ENCODE results near the gene LRRN4CL.
"Not testable (repeated sequence)": the region's sequence is repeated elsewhere in the genome, so short reads cannot be mapped to it uniquely, and the experiment has no call there.

The LRRN4CL gene

GRCh38 chr11:62675415-62675814, 13.9 kb downstream of the LRRN4CL start:
- not testable (repeated sequence) for DNase-seq

DNA sequence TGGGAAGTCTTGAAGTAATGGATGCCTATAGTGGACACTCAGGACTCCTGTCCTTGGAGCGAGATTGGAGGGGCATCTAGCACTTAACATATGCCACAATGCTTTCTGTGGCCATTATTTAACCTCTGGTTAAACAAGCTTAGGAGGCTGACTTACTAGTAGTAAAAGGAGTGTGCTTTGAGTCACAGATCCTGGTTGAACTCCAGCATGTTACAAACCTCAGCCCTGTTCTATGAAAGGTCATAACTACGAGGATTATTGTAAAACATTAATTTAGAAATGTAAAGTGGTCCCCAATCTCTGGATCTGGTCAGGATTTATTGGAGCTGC, 16.2 kb downstream of the LRRN4CL start:
- no peak for DNase-seq

DNA sequence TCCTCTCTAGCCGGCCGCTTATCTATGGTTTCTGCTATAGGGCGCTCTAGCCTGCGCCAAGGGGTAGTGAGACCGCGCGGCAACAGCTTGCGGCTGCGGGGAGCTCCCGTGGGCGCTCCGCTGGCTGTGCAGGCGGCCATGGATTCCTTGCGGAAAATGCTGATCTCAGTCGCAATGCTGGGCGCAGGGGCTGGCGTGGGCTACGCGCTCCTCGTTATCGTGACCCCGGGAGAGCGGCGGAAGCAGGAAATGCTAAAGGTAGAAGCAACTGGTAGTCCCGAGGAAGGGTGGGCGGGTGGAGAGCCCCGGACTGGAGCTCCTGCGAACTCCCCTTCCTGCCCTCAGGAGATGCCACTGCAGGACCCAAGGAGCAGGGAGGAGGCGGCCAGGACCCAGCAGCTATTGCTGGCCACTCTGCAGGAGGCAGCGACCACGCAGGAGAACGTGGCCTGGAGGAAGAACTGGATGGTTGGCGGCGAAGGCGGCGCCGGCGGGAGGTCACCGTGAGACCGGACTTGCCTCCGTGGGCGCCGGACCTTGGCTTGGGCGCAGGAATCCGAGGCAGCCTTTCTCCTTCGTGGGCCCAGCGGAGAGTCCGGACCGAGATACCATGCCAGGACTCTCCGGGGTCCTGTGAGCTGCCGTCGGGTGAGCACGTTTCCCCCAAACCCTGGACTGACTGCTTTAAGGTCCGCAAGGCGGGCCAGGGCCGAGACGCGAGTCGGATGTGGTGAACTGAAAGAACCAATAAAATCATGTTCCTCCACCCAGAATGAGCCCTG, 17.5 kb downstream of the LRRN4CL start, which contains the start of the genes LBHD1 and UQCC3:
Gene LBHD1 (minus strand): TSS at position 660 of the 782 bp plus-strand sequence. CDS start 2,236 bp downstream, outside the sequence.
Gene UQCC3 (plus strand): TSS at position 66 of the 782 bp plus-strand sequence. CDS start 73 bp downstream, at position 139.
- DNase-seq: peak; percentile 85

DNA sequence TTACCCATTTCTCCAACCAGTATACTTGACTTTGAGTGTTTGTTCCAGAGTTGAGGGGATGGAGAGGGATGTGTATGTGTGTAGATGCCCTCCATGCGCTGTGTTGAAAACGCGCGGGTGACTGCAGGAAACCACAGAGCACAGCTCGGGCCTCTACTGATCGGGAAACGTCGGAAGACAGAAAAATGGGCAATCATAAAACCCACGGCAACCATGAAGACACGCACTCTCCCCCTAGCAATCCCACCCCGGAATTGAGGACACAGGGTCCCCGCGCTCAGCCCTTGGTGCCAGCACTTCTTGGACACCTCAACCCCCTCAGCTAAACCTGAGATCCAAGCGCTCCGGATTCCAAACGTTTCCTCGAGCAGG, 18.1 kb downstream of the LRRN4CL start:
- no peak for DNase-seq

- DNase-seq: no peak
Observed at GRCh38 chr11:62669420-62670161, 19.7 kb downstream of the LRRN4CL start.

- DNase-seq: no peak
Observed at GRCh38 chr11:62667460-62667859, 21.9 kb downstream of the LRRN4CL start.

- no peak for DNase-seq
Observed at GRCh38 chr11:62666259-62666926, 22.9 kb downstream of the LRRN4CL start.

DNA sequence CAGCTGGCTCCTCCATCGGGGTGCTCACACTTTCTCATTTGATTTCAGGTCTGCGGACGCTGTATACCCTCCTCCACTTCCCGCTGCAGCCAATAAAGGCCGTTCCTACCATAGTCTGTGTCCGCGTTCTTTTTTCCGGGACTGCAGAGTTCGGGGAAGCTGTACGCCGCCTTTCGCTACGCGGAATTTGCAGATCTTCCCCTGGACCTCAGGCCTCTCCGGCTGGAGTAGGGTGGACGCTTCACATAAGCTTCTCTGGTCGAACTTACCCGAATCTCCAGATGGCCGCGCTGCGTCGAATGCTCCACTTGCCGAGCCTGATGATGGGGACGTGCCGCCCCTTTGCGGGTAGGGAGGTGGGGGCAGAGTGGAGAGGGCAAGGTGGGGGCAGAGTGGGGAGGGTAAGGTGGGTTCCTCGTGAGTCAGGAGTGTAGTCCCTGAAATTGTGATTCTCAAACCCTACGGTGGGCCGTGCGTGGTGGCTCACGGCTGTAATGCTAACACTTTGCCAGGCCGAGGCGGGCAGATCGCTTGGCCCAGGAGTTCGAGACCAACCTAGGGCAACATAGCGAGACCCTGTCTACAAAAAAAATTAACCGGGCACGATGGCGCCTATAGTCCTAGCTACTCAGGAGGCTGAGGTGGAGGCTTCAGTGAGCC, 23.6 kb downstream of the LRRN4CL start:
- DNase-seq: peak; percentile 56

DNA sequence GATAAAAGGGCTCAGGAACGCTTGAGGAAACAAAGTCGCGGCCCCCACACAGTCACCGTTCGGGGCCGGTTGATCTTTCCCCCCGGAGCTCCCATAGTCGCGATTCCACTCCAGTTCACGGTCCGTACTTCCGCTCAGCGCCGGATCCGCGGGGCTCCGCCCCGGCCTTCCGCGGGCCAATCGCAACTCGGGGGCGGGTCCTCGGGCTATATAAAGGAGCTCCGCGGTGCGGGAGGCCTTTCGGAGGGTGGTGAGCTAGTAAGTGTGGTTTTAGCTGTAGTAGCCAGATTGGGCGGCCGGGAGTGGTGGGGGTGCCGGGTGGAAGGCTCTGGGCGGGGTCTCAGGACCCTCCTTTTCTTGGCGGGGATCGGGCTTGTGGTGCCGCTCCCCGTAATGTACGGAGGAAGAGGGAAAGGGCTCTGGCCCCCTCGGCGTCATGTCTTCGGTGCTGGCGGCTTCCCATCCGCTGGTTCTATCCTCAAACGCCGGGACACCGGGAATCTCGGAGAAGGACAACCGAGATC, 24.2 kb downstream of the LRRN4CL start, which contains the start of the genes C11orf98 and CSKMT:
Gene C11orf98 (minus strand): TSS at position 136 of the 524 bp plus-strand sequence. CDS start 41 bp downstream, at position 95.
Gene CSKMT (plus strand): TSS at position 238 of the 524 bp plus-strand sequence. CDS start 568 bp downstream, outside the sequence.
- DNase-seq: peak; percentile 93

DNA sequence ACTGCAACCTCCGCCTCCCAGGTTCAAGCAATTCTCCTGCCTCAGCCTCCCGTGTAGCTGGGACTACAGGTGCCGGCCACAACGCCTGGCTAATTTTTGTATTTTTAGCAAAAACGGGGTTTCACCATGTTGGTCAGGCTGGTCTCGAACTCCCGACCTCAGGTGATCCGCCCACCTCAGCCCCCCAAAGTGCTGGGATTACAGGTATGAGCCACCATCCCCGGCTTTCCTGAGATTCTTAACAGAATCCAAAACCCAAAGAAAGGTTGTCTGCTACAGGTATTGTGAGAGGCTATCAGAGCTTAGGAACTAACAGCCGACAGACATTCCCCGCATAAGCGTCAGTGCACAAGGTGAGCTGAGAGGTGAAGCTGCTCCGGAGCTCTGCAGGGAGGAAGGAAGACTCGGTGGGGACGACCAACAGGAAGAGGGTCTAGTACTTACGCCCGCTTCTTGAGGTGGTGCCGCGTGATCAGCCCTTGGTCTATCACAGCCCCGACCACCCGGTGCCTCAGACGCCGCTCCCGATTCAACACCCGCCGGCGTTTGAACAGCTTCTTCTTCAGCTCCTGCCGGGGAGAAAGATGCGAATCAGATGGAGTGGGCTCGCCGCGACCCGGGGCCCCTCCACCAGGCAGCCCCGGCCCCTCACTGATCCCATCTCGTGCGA, 24.8 kb downstream of the LRRN4CL start:
- DNase-seq: peak; percentile 67

DNA sequence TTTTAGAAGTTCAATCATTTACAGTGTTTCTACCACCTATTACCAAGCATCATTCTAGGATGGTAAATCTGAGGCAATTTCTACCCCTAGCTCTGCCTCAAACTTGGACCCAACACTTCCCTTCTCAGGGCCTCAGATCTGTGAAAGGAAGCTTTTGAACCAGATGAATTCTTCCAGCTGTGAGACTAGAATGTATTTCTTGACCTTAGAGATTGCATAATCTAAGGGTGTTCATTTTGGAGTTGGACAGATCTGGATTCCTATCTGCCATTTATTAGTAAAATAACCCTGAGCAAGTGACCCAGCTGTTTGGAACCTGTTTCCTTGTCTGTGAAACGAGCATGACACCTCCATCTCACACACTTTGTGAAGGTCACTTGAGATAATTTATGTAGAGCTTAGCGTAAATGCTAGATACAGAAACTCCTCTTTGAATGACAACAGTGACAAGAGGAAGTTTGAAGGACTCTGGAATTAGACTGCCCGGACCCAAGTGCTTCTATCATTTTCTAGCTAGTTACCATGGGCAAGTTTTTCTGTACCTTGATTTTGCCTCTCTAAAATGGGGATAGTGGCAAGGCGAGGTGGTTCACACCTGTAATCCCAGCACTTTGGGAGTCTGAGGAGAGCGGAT, 32.4 kb downstream of the LRRN4CL start:
- no peak for DNase-seq

DNA sequence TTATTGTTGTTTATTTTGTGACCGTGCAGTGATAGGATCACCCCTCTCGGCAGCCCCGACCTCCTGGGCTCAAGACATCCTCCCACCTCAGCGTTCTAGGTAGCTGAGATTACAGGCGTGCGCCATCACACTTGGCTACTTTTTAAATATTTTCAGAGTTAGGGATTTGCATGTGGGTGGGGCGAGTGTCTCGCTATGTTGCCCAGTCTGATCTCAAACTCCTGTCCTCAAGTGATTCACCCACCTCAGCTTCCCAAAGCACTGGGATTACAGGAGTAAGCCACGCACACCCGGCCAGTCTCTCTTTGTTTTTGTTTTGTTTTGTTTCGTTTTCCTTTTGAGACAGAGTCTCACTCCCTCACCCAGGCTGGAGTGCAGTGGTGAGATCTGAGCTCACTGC, 35.0 kb downstream of the LRRN4CL start:
- DNase-seq: no peak

DNA sequence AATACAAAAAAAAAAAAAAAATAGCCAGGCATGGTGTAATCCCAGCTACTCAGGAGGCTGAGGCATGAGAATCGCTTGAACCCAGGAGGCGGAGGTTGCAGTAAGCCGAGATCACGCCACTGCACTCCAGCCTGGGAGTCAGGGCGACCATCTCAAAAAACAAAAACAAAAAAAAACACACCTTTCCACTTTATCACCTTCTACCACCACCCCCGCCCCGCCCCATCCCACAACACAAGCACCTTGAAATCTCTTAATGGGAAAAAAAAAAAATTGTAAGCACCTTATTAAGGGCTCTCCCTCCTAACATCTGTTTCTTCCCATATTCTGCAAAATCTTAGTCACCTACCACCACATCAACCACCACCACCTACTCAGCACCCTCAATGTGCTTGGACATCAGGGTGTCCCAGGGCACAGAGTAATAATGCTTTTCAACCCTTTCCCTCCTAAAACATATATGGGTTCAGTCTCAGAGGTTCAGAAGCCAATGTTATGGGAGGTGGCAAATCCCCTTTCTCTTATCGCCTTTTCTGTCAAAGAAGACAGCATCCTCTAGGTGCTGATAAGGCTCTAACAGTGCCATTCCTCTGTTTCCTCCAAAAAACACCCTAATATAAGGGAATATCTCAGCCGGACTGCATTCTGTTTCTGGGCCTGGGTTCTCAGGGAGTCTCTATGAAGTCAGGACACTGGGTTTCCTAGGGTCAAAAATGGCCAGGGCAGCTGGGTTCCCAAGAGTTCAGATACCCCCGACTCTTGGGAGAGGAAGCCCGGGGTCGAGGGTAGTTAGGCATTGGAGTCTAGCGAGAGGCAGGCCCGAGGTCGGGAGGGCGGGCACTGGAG, 36.9 kb downstream of the LRRN4CL start:
- peak; percentile 57 for DNase-seq

GRCh38 chr11:62650283-62650682, 39.0 kb downstream of the LRRN4CL start:
- not testable (repeated sequence) for DNase-seq

DNA sequence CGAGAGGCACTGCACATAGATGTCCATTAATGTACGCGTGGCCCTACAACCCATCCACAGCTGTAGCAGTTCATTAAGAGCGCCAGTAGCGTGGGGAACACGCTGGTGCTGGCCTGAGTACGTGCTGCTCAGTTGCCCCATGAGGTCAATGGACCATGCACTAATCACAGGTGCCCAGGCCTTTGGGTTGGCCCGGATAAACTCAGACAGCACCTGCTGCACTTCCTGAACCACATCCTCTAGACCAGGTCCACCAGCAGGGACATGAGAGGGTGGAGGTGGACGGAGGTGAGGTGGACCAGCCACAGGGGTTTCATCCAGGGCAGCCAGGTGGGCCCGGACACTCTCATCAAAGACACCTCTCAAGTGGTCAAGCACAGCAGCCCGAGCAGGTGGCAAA, 39.8 kb downstream of the LRRN4CL start:
- no peak for DNase-seq

DNA sequence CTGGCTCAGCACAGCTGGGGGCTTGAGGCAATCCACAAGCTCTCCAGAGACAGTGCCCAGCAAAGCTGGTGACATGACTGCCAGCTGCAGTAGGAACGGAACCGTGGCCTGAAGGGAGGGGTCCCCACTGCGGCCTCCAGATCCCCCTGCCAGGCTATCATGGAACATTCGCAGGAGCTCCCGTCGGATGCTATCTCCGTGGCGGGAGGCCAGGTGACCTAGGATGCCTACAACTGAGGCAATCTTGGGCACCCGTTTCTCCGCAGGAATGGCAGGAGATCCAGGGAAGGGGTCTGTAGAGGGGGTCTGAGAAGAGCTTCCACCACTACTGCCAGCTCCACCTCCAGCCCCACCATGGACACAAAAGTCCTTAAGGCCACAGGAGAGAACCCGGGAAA, 40.4 kb downstream of the LRRN4CL start:
- no peak for DNase-seq

DNA sequence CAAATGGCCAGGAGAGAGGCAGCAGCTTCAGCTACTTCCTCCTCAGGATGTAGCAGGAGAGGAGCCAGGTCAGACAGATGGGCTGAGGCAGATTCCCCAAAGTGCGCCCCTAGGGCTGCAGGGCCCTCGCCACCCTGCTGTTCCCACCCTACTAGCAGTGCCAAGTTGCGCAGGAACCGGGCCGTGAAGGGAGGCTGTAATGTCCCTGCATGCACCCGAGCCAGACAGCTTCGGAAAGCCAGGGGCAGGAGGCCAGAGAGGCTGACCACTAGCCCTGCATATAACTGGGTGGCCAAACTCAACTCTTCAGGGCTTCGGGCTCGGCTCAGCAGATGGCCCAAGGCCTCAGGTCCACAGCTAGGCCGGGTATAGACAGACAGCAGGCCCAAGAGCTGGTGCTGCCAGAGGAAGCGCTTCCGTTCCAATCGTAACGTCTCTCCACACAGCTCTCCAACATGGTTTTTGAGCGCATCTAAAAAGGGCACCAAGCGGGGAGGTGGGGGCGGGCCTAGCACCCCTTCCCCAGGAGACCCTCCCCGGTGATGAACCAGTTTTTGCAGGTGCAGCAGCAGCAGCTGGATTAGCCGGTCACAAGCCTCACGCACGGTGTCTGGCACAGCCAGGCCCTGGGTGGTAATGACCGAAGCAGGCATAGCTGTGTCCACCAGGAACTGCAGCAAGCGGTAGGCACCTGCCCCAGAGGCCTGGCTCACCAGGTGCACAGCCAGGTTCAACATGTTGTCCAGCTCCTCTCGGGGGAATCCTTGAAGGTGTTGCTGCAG, 41.0 kb downstream of the LRRN4CL start:
- DNase-seq: no peak

DNA sequence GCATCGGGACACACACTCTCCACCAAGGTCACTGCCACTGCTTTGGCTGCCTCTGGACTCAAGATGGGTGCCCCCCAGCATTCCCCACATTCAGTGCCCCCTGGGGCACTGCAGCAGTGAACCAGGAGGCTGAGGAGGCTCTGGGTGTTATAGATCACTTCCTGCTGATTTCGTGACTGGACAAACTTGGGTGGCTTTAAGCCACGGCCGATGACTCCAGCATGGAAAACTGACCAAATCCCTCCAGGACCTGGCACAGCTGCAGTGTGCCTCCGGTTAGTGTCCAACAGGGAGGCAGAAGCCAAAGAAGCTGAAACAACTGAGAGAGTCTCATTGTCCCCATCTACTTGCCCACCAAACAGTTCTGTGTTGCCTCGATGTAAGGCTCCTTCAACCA, 41.7 kb downstream of the LRRN4CL start:
- no peak for DNase-seq

GRCh38 chr11:62646825-62647608, 42.3 kb downstream of the LRRN4CL start:
- no peak for DNase-seq
